ENCODE results near the gene USP40.

DNA sequence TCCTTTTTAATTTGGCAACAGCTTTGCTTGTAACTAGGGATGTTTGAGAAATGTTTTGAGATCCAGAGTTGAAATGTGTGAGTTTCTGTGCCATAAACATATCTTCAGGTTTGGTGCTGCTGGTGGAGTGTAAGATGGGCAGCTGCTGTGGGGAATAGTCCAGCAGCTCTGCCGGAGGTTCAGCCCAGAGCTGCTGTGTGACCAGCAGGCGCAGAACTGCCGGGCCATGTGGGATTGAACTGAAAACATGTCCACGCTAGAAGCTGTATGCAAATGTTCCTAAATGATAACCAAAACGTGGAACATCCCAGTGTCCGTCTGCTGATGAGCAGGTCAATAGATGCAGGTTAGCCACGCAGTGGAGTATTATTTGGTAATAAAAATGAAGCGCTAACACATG is 112.7 kb downstream of the USP40 start:
- TF ChIP-seq, protein P1, sequence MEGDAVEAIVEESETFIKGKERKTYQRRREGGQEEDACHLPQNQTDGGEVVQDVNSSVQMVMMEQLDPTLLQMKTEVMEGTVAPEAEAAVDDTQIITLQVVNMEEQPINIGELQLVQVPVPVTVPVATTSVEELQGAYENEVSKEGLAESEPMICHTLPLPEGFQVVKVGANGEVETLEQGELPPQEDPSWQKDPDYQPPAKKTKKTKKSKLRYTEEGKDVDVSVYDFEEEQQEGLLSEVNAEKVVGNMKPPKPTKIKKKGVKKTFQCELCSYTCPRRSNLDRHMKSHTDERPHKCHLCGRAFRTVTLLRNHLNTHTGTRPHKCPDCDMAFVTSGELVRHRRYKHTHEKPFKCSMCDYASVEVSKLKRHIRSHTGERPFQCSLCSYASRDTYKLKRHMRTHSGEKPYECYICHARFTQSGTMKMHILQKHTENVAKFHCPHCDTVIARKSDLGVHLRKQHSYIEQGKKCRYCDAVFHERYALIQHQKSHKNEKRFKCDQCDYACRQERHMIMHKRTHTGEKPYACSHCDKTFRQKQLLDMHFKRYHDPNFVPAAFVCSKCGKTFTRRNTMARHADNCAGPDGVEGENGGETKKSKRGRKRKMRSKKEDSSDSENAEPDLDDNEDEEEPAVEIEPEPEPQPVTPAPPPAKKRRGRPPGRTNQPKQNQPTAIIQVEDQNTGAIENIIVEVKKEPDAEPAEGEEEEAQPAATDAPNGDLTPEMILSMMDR (IDR thresholded peaks at IDR 0.05): no peak
- no peak for TF ChIP-seq EZH2 (IDR thresholded peaks at IDR 0.05)
